Activated T-helper 1 cell treated with anti-CD3 and anti-CD28 coated beads, Interleukin-12 subunit alpha, Interleukin-12 subunit beta, Interleukin-2, Interleukin-4 antibody, amounts not matched to agents 30 ng/mL and 10 ng/mL and 1 ng/mL, durations not matched to agents 14 hours and 24 hours and 36 hours (primary cell): ENCODE data around the gene RBM44. TPM values are rescaled to one million over a fixed set of nuclear protein-coding genes. Genes with fewer than 3 reads are reported as not detected.
A peak's percentile ranks its signal among the peaks of the same experiment; 100 is the strongest.
"Not testable (repeated sequence)": the region's sequence is repeated elsewhere in the genome, so short reads cannot be mapped to it uniquely, and the experiment has no call there.

ENCODE experiments used
- DNase-seq: peaks from one replicate; pipeline ENCODE4 v3.0.0; 2021; ENCODE audit warnings: low spot score
- H3K27ac Mint-ChIP-seq: one replicate; pipeline ENCODE4 v1.8.0; 2021; ENCODE audit warnings: mild to moderate bottlenecking, mixed read lengths
- H3K27me3 Mint-ChIP-seq: one replicate; pipeline ENCODE4 v1.8.0; 2022; ENCODE audit warnings: mild to moderate bottlenecking, moderate library complexity, mixed read lengths; ENCODE audit not compliant: insufficient read depth
- H3K36me3 Mint-ChIP-seq: one replicate; pipeline ENCODE4 v1.8.0; 2021; ENCODE audit warnings: low read depth, mixed read lengths
- H3K4me1 Mint-ChIP-seq: one replicate; pipeline ENCODE4 v1.8.0; 2021; ENCODE audit warnings: low read depth, mixed read lengths
- H3K4me3 Mint-ChIP-seq: one replicate; pipeline ENCODE4 v1.8.0; 2021; ENCODE audit warnings: mild to moderate bottlenecking, moderate library complexity, mixed read lengths
- H3K9me3 Mint-ChIP-seq: one replicate; pipeline ENCODE4 v1.8.0; 2021; ENCODE audit warnings: mixed read lengths
- intact Hi-C: fragments of 100-400 bp; cut with micrococcal nuclease; formaldehyde crosslinking; loops from one replicate; pipeline ENCODE4 v1.15.1; 2024
- total RNA-seq: library from RNA; stranded (reverse); gene quantifications from 2 replicates; pipeline ENCODE4 v1.2.3, GENCODE V29; 2022

The RBM44 gene
- total RNA-seq, result 0.49 and 1.1 TPM in 2 replicates

GRCh38 chr2:237798236-237799059 is at the start of gene RBM44:
Gene RBM44, plus strand, starts transcription at chr2:237798779. Its CDS starts 14,831 bp downstream, at chr2:237813610.
- Mint-ChIP-seq H3K36me3 (peaks cover 5% of the 10 kb centered on the region), H3K4me1 (no peaks in the 10 kb centered on the region), H3K27ac (no peak within 1 kb of the TSS), H3K9me3 (no peaks in the 10 kb centered on the region), H3K4me3 (no peak within 1 kb of the TSS), H3K27me3 (no peaks in the 10 kb centered on the region)
- intact Hi-C loops, result no loop called here
- DNase-seq, result no peak

DNA sequence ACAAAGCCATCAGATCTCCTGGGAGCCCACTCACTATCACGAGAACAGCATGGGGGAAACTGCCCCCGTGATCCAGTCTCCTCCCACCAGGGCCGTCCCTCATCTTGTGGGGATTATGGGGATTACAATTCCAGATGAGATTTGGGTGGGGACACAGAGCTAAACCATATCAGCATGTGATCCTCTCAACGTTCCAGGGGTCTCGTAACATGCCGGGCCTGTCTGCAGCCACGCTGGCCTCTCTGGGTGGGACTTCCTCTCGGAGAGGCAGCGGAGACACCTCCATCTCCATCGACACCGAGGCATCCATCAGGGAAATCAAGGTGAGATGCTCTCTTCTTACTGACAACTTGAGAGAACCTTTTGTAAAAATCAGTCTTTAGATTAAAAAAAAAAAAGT is 49.6 kb upstream of the RBM44 start:
- H3K4me1 Mint-ChIP-seq, result peaks cover 27% of the 10 kb centered on the region
- H3K27me3 Mint-ChIP-seq, result no peaks in the 10 kb centered on the region
- peaks cover 48% of the 10 kb centered on the region for H3K36me3 Mint-ChIP-seq
- no peak overlapping the region for H3K4me3 Mint-ChIP-seq
- intact Hi-C loops, result no loop called here
- H3K27ac Mint-ChIP-seq, result no peak overlapping the region
- H3K9me3 Mint-ChIP-seq, result no peaks in the 10 kb centered on the region
- DNase-seq, result no peak

DNA sequence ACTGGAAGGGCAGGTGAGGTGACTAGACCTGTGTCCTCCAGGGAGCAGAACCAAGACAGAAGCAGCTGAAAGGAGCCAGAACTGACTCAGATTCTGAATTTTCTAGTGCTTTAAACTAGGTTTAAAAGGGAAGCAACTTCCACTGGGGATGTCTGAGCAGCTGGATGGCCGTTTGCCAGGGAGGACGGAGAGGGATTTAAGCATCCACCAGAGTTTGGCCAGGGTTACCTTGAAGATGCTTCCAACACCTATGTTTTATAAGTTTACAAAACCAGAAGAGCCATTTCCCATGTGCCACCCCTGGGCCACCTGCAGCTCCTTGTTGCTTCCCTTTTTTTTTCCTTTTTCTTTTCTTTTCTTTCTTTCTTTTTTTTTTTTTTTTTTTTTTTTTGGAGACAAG is 48.6 kb upstream of the RBM44 start:
- Mint-ChIP-seq H3K27me3 (no peaks in the 10 kb centered on the region), H3K36me3 (peaks cover 54% of the 10 kb centered on the region), H3K4me1 (peaks cover 24% of the 10 kb centered on the region), H3K9me3 (no peaks in the 10 kb centered on the region), H3K27ac (peak overlapping the region; percentile 49), H3K4me3 (no peak overlapping the region)
- no peak for DNase-seq
- intact Hi-C loops, result no loop called here

- Mint-ChIP-seq H3K36me3 (peaks cover 52% of the 10 kb centered on the region), H3K4me1 (peaks cover 21% of the 10 kb centered on the region)
- intact Hi-C loops, H3K27me3 Mint-ChIP-seq, H3K27ac Mint-ChIP-seq, H3K9me3 Mint-ChIP-seq, H3K4me3 Mint-ChIP-seq, DNase-seq: not testable (repeated sequence)
Observed at GRCh38 chr2:237750441-237750840, 48.1 kb upstream of the RBM44 start.

- Mint-ChIP-seq H3K27ac (peak overlapping the region; percentile 69), H3K4me3 (no peak overlapping the region)
Observed at GRCh38 chr2:237752761-237753165, 45.8 kb upstream of the RBM44 start.

DNA sequence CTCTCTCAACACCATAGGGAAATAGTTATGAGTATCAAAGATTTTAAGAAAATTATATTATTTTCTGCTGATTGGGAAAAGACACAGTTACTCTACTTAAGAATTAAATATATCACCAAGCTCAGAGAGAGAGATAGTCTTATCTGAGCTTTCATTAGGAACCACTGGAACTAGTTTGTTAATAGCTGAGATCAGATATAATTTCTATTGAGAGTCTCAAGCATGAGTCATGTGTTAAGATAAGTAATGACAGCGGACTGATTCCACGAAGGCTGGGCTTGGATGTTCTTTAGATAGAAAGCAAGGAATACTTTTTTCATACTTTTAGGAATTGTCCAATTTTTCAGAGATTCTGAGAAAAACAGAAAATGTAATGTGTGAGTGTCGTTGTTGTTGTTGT is 44.4 kb upstream of the RBM44 start:
- no peaks in the 10 kb centered on the region for H3K9me3 Mint-ChIP-seq

More at GRCh38 chr2:237752761-237753165, 45.8 kb upstream of the RBM44 start:
- Mint-ChIP-seq H3K9me3 (no peaks in the 10 kb centered on the region), H3K27me3 (no peaks in the 10 kb centered on the region), H3K36me3 (peaks cover 63% of the 10 kb centered on the region), H3K4me1 (peaks cover 21% of the 10 kb centered on the region)
- intact Hi-C loops, result loop anchor here (2.0 kb wide), 1 partner anchor 80 kb away; no protein-coding TSS in a partner anchor
- DNase-seq, result peak; percentile 26

DNA sequence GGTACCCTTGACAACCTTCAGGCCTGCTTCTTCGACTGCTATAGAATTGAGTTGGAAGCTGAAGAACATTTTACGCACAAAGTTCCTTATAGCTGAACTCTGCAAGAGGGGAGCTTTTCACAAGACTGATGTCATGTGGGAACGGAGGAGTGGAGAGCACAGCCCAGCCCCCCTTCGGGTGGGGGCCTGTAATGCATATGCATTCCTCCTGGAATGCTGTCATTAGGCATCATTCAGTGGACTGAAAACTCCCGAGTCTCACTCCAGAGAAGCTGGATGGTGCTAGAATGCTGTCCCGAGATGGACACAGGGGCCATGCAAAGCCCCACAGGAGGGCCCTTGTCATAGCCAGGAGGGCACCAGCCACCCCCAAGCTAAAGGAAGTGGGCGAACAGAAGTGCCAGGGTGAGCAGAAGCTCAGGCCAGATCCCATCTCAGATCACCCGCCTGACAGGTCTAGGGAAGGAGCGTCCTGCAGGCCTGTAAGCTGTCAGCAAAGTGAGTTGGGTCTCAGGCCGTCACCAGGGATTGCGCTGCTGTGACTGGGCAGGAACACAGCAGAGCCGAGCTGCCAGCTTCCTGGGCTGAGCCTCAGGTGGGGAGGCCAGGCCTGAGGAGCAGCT is 43.8 kb upstream of the RBM44 start:
- no peak overlapping the region for H3K4me3 Mint-ChIP-seq
- H3K9me3 Mint-ChIP-seq, result no peaks in the 10 kb centered on the region

More for the DNA sequence above, 44.4 kb upstream of the RBM44 start:
- Mint-ChIP-seq H3K4me3 (no peak overlapping the region), H3K27ac (no peak overlapping the region), H3K36me3 (peaks cover 68% of the 10 kb centered on the region), H3K27me3 (no peaks in the 10 kb centered on the region), H3K4me1 (peaks cover 21% of the 10 kb centered on the region)
- DNase-seq, result no peak
- intact Hi-C loops, result no loop called here

DNA sequence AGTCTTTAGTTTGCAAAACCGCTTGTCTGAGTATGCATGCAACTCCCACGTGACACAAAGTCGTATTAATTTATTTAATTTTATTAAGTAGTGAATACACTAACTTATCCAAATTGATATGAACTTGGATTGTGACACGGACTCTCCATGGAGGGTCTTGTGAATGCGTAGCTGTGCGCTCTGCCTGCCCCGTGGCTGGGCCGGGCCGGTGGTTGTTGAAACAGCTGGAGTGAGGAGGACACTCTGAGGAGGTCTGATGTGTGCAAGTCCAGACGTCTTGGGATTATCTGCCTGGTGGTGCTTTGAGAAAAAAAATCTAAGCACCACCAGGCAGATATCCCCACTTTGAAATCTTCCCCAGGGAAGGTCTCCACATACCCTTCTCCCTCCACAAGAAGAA is 41.0 kb upstream of the RBM44 start:
- no peak for DNase-seq
- no peak overlapping the region for H3K27ac Mint-ChIP-seq
- H3K9me3 Mint-ChIP-seq, result no peaks in the 10 kb centered on the region
- peaks cover 68% of the 10 kb centered on the region for H3K36me3 Mint-ChIP-seq
- no peak overlapping the region for H3K4me3 Mint-ChIP-seq
- peaks cover 14% of the 10 kb centered on the region for H3K4me1 Mint-ChIP-seq
- intact Hi-C loops, result no loop called here
- H3K27me3 Mint-ChIP-seq, result no peaks in the 10 kb centered on the region

More for the DNA sequence above, 43.8 kb upstream of the RBM44 start:
- Mint-ChIP-seq H3K27ac (no peak overlapping the region), H3K27me3 (no peaks in the 10 kb centered on the region), H3K4me1 (peaks cover 21% of the 10 kb centered on the region), H3K36me3 (peaks cover 65% of the 10 kb centered on the region)
- intact Hi-C loops, result no loop called here
- DNase-seq, result no peak

- H3K36me3 Mint-ChIP-seq, result peaks cover 68% of the 10 kb centered on the region
- H3K27me3 Mint-ChIP-seq, result no peaks in the 10 kb centered on the region
- no peaks in the 10 kb centered on the region for H3K9me3 Mint-ChIP-seq
- DNase-seq, result no peak
- no peak overlapping the region for H3K4me3 Mint-ChIP-seq
- intact Hi-C loops, result no loop called here
- H3K4me1 Mint-ChIP-seq, result peaks cover 9% of the 10 kb centered on the region
- no peak overlapping the region for H3K27ac Mint-ChIP-seq
Observed at GRCh38 chr2:237758185-237758584, 40.4 kb upstream of the RBM44 start.

- no peaks in the 10 kb centered on the region for H3K27me3 Mint-ChIP-seq
- H3K27ac Mint-ChIP-seq, result no peak overlapping the region
- peaks cover 6% of the 10 kb centered on the region for H3K4me1 Mint-ChIP-seq
- peaks cover 69% of the 10 kb centered on the region for H3K36me3 Mint-ChIP-seq
- DNase-seq, result no peak
- no peak overlapping the region for H3K4me3 Mint-ChIP-seq
- intact Hi-C loops, result no loop called here
- no peaks in the 10 kb centered on the region for H3K9me3 Mint-ChIP-seq
Observed at GRCh38 chr2:237759176-237759575, 39.4 kb upstream of the RBM44 start.

DNA sequence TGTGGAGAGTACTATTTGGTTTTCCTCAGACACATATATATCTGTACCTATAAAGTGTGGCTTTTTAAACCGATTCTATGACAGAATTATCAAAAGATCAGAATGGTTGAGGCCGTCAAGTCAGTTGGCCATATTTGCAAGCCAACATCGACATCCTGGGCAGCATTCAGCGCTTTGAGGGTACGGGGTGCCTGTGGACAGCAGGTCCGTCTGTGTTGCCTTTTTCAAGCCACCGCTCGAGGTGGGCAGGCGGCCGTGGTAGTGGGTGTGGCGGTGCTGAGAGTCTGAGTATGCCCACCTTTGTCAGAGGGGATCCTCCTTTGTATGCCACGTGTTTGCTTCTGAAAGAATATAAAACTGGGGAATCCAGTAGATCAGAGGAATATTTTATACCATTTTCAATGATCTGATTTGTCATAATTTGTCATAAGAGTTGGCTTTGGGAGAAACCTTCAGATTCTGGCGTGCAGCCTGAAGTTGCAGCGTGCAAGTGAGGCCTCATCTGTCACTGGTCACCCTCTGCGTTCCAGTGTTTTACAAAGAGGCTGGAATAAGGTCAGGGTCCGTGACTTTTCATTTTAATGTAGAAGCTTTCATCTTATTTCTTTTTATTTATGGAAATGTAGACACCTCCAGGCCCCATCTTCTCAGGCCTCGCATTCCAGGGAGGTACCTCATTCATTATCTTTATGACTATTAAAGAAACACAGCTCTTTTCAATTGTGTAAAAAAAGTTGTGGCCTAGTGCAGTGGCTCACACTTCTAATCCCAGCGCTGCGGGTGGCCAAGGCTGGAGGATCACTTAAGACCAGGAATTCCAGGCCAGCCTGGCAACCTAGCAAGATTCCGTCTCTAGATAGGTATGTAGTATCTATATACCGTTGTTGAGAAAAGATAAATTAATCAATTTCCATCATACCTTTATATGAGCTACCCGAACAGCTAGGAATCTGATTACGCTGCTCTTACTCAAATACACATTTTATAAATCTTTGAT is 37.8 kb upstream of the RBM44 start:
- peaks cover 62% of the 10 kb centered on the region for H3K36me3 Mint-ChIP-seq
- peaks cover 6% of the 10 kb centered on the region for H3K4me1 Mint-ChIP-seq
- no peaks in the 10 kb centered on the region for H3K9me3 Mint-ChIP-seq
- no peak for DNase-seq
- H3K27ac Mint-ChIP-seq, result no peak overlapping the region
- intact Hi-C loops, result no loop called here
- no peak overlapping the region for H3K4me3 Mint-ChIP-seq
- H3K27me3 Mint-ChIP-seq, result no peaks in the 10 kb centered on the region

- H3K4me1 Mint-ChIP-seq, H3K4me3 Mint-ChIP-seq, intact Hi-C loops, DNase-seq, H3K9me3 Mint-ChIP-seq, H3K27me3 Mint-ChIP-seq: not testable (repeated sequence)
- Mint-ChIP-seq H3K27ac (peak overlapping the region; percentile 30), H3K36me3 (peaks cover 52% of the 10 kb centered on the region)
Observed at GRCh38 chr2:237762291-237763182, 36.0 kb upstream of the RBM44 start.
